OCI-LY3 (cell line): ENCODE measurements around the gene MYDGF.

Experiments
- H2AFZ ChIP-seq: fragments of 200-600, 300-600 bp; shearing (Covaris generic); 2 replicates; pipeline ENCODE4 v1.6.0; 2014; ENCODE audit warnings: antibody characterized with exemption, low read depth, low read length
- H3K27ac ChIP-seq: fragments of 200-600, 300-600 bp; sonication (generic); 2 replicates; pipeline ENCODE4 v1.5.1; 2014; ENCODE audit warnings: mild to moderate bottlenecking, low read length, moderate library complexity, mixed read lengths
- H3K27me3 ChIP-seq: fragments of 200-600, 300-600 bp; sonication (generic); 2 replicates; pipeline ENCODE4 v1.6.1; 2014; ENCODE audit warnings: low read depth, low read length, mixed read lengths
- H3K36me3 ChIP-seq: fragments of 200-600, 300-600 bp; sonication (generic); replicated peaks from 2 replicates; pipeline ENCODE3; 2014; ENCODE audit warnings: low read depth, low read length, mixed read lengths
- H3K4me1 ChIP-seq: fragments of 300-600, 200-600 bp; sonication (generic); 2 replicates; pipeline ENCODE4 v1.6.1; 2014; ENCODE audit warnings: low read length, mixed read lengths
- H3K4me2 ChIP-seq: fragments of 200-600, 300-600 bp; sonication (generic); 2 replicates; pipeline ENCODE4 v1.6.1; 2014; ENCODE audit warnings: low read length, mixed read lengths
- H3K4me3 ChIP-seq: fragments of 300-600, 200-600 bp; sonication (generic); 2 replicates; pipeline ENCODE4 v1.5.1; 2014; ENCODE audit warnings: antibody characterized with exemption, mild to moderate bottlenecking, low read length, moderate library complexity
- H3K79me2 ChIP-seq: fragments of 300-600, 200-600 bp; shearing (Covaris generic); 2 replicates; pipeline ENCODE4 v1.6.1; 2014; ENCODE audit warnings: mild to moderate bottlenecking, low read length, mixed read lengths
- H3K9ac ChIP-seq: fragments of 300-600, 200-600 bp; shearing (Covaris generic); 2 replicates; pipeline ENCODE4 v1.6.0; 2014; ENCODE audit warnings: mild to moderate bottlenecking, low read length, moderate library complexity
- H3K9me3 ChIP-seq: fragments of 200-600, 300-600 bp; shearing (Covaris generic); 2 replicates; pipeline ENCODE4 v1.6.1; 2014; ENCODE audit warnings: low read length, mixed read lengths; ENCODE audit not compliant: insufficient read depth
- H4K20me1 ChIP-seq: fragments of 200-600, 300-600 bp; sonication (generic); 2 replicates; pipeline ENCODE4 v1.6.1; 2016; ENCODE audit warnings: low read length, mixed read lengths; ENCODE audit not compliant: insufficient read depth
- EZH2phosphoT487 ChIP-seq: fragments of 200-600 bp; shearing (Covaris generic); IDR thresholded peaks from 2 replicates; pipeline ENCODE4 v1.6.1; 2018; ENCODE audit warnings: antibody characterized with exemption, mixed run types, low read depth
- TF ChIP-seq, protein P1 (sequence below): fragments of 200-600, 300-600 bp; sonication (generic); IDR thresholded peaks from 2 replicates; pipeline ENCODE4 v1.5.1; 2014; ENCODE audit warnings: antibody characterized with exemption, low read length, low read depth

The MYDGF gene

DNA sequence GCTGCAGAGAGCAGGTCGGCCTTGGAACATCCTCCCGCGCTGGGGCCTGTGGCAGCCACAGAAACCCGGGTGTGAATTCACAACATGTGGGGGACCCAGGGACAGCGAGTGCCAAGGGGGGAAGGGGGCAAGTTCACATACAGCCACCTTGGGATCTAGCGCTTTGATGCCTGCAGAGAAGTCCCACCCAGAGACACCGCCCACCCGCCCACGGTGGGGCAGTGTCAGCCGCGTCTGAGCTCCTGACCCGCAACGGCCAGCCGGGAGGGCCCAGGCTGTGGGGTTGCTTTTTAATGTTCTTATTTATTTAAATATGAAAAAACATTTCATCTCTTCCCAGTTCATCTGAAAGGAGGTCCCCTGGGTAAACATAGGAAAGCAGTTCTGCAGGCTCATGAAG, 12.9 kb downstream of the MYDGF start:
- Histone ChIP-seq H3K27me3 (no peaks in the 10 kb centered on the region), H3K9ac (no peak overlapping the region), H3K4me2 (no peak overlapping the region), H3K4me3 (no peak overlapping the region), H2AFZ (no peak overlapping the region), H3K9me3 (no peaks in the 10 kb centered on the region), H4K20me1 (peaks cover under 1% of the 10 kb centered on the region; the same call in 1 of the 2 replicates), H3K36me3 (peaks cover 36% of the 10 kb centered on the region), H3K79me2 (no peaks in the 10 kb centered on the region), H3K4me1 (no peaks in the 10 kb centered on the region), H3K27ac (no peak overlapping the region)
- TF ChIP-seq EZH2phosphoT487, result no peak
- TF ChIP-seq, protein P1, sequence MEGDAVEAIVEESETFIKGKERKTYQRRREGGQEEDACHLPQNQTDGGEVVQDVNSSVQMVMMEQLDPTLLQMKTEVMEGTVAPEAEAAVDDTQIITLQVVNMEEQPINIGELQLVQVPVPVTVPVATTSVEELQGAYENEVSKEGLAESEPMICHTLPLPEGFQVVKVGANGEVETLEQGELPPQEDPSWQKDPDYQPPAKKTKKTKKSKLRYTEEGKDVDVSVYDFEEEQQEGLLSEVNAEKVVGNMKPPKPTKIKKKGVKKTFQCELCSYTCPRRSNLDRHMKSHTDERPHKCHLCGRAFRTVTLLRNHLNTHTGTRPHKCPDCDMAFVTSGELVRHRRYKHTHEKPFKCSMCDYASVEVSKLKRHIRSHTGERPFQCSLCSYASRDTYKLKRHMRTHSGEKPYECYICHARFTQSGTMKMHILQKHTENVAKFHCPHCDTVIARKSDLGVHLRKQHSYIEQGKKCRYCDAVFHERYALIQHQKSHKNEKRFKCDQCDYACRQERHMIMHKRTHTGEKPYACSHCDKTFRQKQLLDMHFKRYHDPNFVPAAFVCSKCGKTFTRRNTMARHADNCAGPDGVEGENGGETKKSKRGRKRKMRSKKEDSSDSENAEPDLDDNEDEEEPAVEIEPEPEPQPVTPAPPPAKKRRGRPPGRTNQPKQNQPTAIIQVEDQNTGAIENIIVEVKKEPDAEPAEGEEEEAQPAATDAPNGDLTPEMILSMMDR, result no peak

DNA sequence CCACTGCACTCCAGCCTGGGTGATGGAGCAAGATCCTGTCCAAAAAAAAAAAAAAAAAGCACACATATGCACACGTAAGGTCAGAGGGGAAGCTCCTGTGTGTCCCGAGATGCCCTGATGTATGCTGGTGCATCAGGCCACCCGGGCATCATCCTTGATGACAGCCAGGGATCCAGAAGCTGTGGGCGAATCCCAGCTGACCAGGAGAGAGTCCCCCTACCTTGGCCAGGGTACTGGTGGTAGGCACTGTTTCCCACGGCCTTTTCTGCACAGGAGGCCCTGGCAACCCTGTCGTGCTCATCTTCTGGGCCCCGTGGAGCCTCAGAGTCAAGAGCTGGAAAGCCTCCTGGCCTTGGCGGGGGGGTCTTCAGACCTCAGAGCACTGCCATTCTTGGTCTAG, 14.0 kb downstream of the MYDGF start:
- TF ChIP-seq, protein P1, result no peak
- TF ChIP-seq EZH2phosphoT487, result no peak
- Histone ChIP-seq H3K4me3 (no peak overlapping the region), H3K27ac (no peak overlapping the region), H4K20me1 (no peaks in the 10 kb centered on the region), H3K4me2 (no peak overlapping the region), H3K9ac (no peak overlapping the region), H3K4me1 (no peaks in the 10 kb centered on the region), H3K9me3 (no peaks in the 10 kb centered on the region), H3K36me3 (peaks cover 38% of the 10 kb centered on the region), H3K27me3 (no peaks in the 10 kb centered on the region), H3K79me2 (no peaks in the 10 kb centered on the region), H2AFZ (no peak overlapping the region)

GRCh38 chr19:4654437-4655361, 15.4 kb downstream of the MYDGF start:
- no peak overlapping the region for H2AFZ ChIP-seq
- no peaks in the 10 kb centered on the region for H3K79me2 ChIP-seq
- no peak overlapping the region for H3K4me2 ChIP-seq
- TF ChIP-seq EZH2phosphoT487, result no peak
- TF ChIP-seq, protein P1, result no peak
- no peak overlapping the region for H3K9ac ChIP-seq
- H4K20me1 ChIP-seq, result no peaks in the 10 kb centered on the region
- no peak overlapping the region for H3K4me3 ChIP-seq
- H3K4me1 ChIP-seq, result no peaks in the 10 kb centered on the region
- H3K27ac ChIP-seq, result no peak overlapping the region
- H3K9me3 ChIP-seq, result no peaks in the 10 kb centered on the region
- no peaks in the 10 kb centered on the region for H3K27me3 ChIP-seq
- H3K36me3 ChIP-seq, result peaks cover 26% of the 10 kb centered on the region

- Histone ChIP-seq H3K4me3 (no peak overlapping the region), H3K79me2 (0 out of 2 replicates have a peak, but pooled peaks cover 4% of the 10 kb centered on the region)
- TF ChIP-seq, protein P1, result no peak
- TF ChIP-seq EZH2phosphoT487, result no peak
Observed at GRCh38 chr19:4653793-4654436, 16.2 kb downstream of the MYDGF start.

More at GRCh38 chr19:4653793-4654436, 16.2 kb downstream of the MYDGF start:
- no peak overlapping the region for H2AFZ ChIP-seq
- no peaks in the 10 kb centered on the region for H3K9me3 ChIP-seq
- no peaks in the 10 kb centered on the region for H3K4me1 ChIP-seq
- no peak overlapping the region for H3K27ac ChIP-seq
- H3K9ac ChIP-seq, result no peak overlapping the region
- no peaks in the 10 kb centered on the region for H3K27me3 ChIP-seq
- 0 out of 2 replicates have a peak, but pooled peaks cover 3% of the 10 kb centered on the region for H4K20me1 ChIP-seq
- H3K36me3 ChIP-seq, result peaks cover 22% of the 10 kb centered on the region
- no peak overlapping the region for H3K4me2 ChIP-seq
